Cardiac muscle cell (in vitro differentiated cells and primary cell): ENCODE measurements around the gene DMRTB1. TPM values are rescaled to one million over a fixed set of nuclear protein-coding genes. Genes with fewer than 3 reads are reported as not detected.
A peak's percentile ranks its signal among the peaks of the same experiment; 100 is the strongest.

Source experiments
- DNase-seq, 2 donors: peaks; one replicate each; pipeline versions ENCODE4 v3.0.0 to v3.0.0-alpha.2; 2010 to 2017; ENCODE audit warnings: low read depth in 1 of 2, low spot score in 1 of 2
- H3K27ac ChIP-seq: fragments of 200-600 bp; sonication (generic); 2 replicates; pipeline ENCODE4 v1.5.1; 2016
- H3K27me3 ChIP-seq: fragments of 200-600 bp; sonication (generic); 2 replicates; pipeline ENCODE4 v1.6.0; 2016; ENCODE audit warnings: control low read depth
- H3K36me3 ChIP-seq: fragments of 200-600 bp; sonication (generic); 2 replicates; pipeline ENCODE4 v1.5.1; 2016; ENCODE audit warnings: control low read depth
- H3K4me1 ChIP-seq: fragments of 200-600 bp; sonication (generic); 2 replicates; pipeline ENCODE4 v1.8.1; 2017; ENCODE audit warnings: low read depth, mild to moderate bottlenecking, mixed run types
- H3K4me3 ChIP-seq: fragments of 200-600 bp; sonication (generic); 2 replicates; pipeline ENCODE4 v1.5.1; 2016; ENCODE audit warnings: mild to moderate bottlenecking
- H3K9me3 ChIP-seq: fragments of 200-600 bp; sonication (generic); 2 replicates; pipeline ENCODE4 v1.5.1; 2017; ENCODE audit warnings: low read depth, mild to moderate bottlenecking, control low read depth
- polyA plus RNA-seq: library from polyadenylated mRNA; unstranded; fragments of >200 nt; fragmentation: Nextera tagmentation; extraction: Ambion mirVana; gene quantifications from 2 replicates; pipeline ENCODE4 v1.2.1, GENCODE V29; 2016
- total RNA-seq: library from RNA; depleted of rRNA; stranded (reverse); fragments of >200 nt; gene quantifications from 2 replicates; pipeline ENCODE4 v1.2.3, GENCODE V29; 2016
- TF ChIP-seq, protein P1 (sequence below): IDR thresholded peaks from 2 replicates; pipeline ENCODE4 v1.5.1; 2012; ENCODE audit warnings: low read depth, mild to moderate bottlenecking, low read length

The DMRTB1 gene
- total and polyA plus RNA-seq, 2 experiments from 2014 or later = not detected

DNA sequence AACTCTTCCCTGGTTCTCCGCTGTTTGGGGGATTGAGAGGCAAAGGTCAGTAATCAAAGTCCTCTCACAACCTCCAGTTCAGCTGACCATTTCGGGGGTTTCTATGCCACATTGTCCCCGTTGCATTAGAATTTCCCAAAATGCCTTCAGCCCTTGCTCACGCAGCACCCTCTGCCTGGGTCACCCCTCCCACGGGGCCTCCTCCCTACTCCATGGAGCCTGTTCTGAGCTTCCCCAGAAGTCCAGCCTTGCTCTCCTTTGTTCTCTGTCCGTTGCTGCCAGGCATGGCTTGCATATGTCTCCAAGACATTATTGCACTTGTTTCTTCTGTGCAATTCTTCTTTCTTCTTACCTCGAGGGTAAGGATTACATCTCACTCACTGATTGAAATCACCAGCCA, 16.5 kb downstream of the DMRTB1 start:
- no peak overlapping the region for H3K27ac ChIP-seq
- DNase-seq = no peak
- H3K4me3 ChIP-seq = no peak overlapping the region
- H3K4me1 ChIP-seq = no peaks in the 10 kb centered on the region
- TF ChIP-seq, protein P1, sequence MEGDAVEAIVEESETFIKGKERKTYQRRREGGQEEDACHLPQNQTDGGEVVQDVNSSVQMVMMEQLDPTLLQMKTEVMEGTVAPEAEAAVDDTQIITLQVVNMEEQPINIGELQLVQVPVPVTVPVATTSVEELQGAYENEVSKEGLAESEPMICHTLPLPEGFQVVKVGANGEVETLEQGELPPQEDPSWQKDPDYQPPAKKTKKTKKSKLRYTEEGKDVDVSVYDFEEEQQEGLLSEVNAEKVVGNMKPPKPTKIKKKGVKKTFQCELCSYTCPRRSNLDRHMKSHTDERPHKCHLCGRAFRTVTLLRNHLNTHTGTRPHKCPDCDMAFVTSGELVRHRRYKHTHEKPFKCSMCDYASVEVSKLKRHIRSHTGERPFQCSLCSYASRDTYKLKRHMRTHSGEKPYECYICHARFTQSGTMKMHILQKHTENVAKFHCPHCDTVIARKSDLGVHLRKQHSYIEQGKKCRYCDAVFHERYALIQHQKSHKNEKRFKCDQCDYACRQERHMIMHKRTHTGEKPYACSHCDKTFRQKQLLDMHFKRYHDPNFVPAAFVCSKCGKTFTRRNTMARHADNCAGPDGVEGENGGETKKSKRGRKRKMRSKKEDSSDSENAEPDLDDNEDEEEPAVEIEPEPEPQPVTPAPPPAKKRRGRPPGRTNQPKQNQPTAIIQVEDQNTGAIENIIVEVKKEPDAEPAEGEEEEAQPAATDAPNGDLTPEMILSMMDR = no peak
- H3K27me3 ChIP-seq = peaks cover 4% of the 10 kb centered on the region
- H3K36me3 ChIP-seq = no peaks in the 10 kb centered on the region
- H3K9me3 ChIP-seq = no peaks in the 10 kb centered on the region

DNA sequence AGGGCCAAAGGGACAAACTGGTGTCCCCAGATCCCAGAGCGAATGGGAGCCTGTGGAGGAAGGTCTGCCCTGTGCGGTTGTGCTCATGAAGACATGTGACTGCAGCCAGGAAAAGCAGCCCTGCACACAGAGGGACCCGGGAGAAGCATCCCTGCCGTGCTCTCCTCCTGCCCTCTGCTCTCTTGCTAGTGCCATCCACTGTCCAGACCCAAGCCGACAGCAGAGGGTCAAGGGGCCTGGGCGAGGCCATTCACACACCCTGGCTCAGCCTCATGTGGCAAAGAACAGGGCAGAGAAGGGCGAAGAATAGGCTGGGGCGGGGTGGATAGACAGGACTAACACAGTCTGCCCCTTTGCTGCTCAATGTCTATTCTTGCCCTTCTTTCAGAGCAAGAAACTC, 17.4 kb downstream of the DMRTB1 start:
- H3K27ac ChIP-seq = no peak overlapping the region
- TF ChIP-seq, protein P1 = no peak
- H3K36me3 ChIP-seq = no peaks in the 10 kb centered on the region
- H3K4me3 ChIP-seq = no peak overlapping the region
- H3K9me3 ChIP-seq = no peaks in the 10 kb centered on the region
- H3K27me3 ChIP-seq = peaks cover 4% of the 10 kb centered on the region
- no peaks in the 10 kb centered on the region for H3K4me1 ChIP-seq
- DNase-seq = no peak

DNA sequence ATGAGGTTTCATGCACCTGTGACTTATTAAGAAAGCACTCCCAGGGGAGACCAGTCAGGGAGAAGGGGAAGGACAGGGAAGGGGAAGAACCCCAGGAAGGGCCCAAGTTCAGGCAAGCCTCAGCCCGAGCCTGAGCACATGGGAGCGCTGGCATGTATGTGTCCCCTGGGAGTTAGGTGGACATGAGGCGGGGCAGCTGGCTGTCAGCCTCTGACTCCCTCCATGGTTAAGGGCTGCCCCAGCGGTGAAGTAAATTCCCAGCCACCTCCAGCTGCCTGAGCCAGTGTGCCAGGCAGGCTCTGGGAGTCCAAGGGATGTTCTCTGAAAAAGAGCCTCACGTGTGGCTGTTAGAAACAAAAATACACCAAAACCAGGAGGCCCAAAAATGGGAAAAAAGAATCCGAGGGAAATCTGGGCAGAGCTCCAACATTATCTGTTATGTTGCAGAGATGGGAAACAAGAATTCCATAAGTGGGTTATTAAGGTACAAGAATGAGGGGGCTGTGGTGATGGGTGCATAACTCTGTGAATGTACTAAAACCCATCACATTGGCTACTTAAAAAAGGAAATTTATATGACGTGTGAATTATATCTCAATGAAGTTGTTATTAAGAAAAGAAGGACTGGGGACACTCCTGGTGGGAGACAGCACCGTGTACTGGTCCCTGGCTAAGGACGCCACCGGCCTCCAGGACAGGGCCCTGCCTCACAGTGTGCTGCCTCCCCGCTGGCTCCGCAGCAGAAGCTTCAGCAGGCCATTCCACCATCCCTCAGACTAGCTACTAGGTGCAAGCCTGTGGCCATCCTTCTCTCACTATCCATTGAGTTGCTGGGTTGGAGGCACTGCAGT, 18.7 kb downstream of the DMRTB1 start:
- DNase-seq = peak in 1 of 2 donors; percentile 33
- no peak overlapping the region for H3K27ac ChIP-seq
- H3K4me3 ChIP-seq = no peak overlapping the region
- TF ChIP-seq, protein P1 = no peak
- no peaks in the 10 kb centered on the region for H3K36me3 ChIP-seq
- H3K4me1 ChIP-seq = no peaks in the 10 kb centered on the region
- no peaks in the 10 kb centered on the region for H3K9me3 ChIP-seq
- peaks cover 7% of the 10 kb centered on the region for H3K27me3 ChIP-seq

DNA sequence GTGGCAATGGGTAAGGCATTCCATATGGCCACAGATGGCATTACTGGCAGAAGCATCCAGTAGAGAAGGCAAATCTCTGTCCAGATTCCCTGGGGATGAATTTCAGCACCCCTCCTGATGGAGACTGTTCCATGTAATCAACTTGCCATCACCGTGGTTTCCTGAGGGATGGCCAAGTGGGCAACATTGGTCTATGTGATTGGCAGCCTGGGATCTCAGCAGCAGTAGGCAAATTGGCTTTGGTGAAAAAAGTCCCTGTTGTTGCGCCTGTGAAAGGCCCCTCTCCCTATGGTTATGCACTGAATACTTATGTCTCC, 19.3 kb downstream of the DMRTB1 start:
- H3K4me1 ChIP-seq = no peaks in the 10 kb centered on the region
- no peaks in the 10 kb centered on the region for H3K36me3 ChIP-seq
- DNase-seq = no peak
- TF ChIP-seq, protein P1 = no peak
- no peak overlapping the region for H3K4me3 ChIP-seq
- no peaks in the 10 kb centered on the region for H3K9me3 ChIP-seq
- H3K27ac ChIP-seq = no peak overlapping the region
- peaks cover 7% of the 10 kb centered on the region for H3K27me3 ChIP-seq

DNA sequence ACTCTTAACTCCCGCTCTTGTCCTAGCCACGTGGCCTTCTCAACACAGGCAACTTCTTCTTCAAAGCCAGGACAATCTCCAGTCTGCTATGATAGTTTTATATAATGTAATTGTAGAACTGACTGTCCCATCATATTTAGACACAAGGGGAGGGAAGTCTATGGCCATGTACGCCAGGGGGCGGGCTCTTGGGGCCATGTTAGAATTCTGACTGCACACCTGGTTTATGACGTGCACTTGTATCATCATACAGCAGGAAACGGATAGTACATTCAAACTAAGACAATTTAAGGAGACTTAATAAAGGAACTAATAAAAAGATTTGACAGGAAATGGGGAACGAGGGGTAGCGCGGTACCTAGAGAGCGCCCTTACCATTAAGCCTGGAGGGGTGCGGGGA, 21.5 kb downstream of the DMRTB1 start:
- no peak overlapping the region for H3K27ac ChIP-seq
- H3K27me3 ChIP-seq = peaks cover 7% of the 10 kb centered on the region
- H3K4me3 ChIP-seq = no peak overlapping the region
- TF ChIP-seq, protein P1 = no peak
- H3K9me3 ChIP-seq = no peaks in the 10 kb centered on the region
- H3K4me1 ChIP-seq = no peaks in the 10 kb centered on the region
- no peak for DNase-seq
- no peaks in the 10 kb centered on the region for H3K36me3 ChIP-seq
